Thoracic aorta (tissue), 2 donors: ENCODE results near the gene SLC26A6. TPM values are rescaled to one million over a fixed set of nuclear protein-coding genes. Genes with fewer than 3 reads are reported as not detected.

Source experiments
- ATAC-seq: fragments of 150-250 bp; one replicate; pipeline ENCODE4 v1.8.0; 2017; ENCODE audit warnings: low read depth; ENCODE audit not compliant: insufficient number of reproducible peaks, low FRiP score
- DNase-seq: peaks from one replicate; pipeline ENCODE4 v3.0.0-alpha.2; 2020; ENCODE audit warnings: low spot score
- H3K27ac ChIP-seq, 2 donors: fragments of 200-600 bp; sonication (generic); 1 replicate in 1 of 2; 2 replicates in 1 of 2; pipeline ENCODE4 v1.5.1; 2016; ENCODE audit warnings: mild to moderate bottlenecking in 2 of 2, moderate library complexity in 2 of 2
- H3K27me3 ChIP-seq: fragments of 200-600 bp; sonication (generic); replicated peaks from 2 replicates; pipeline ENCODE4 v1.6.0; 2016; ENCODE audit warnings: mild to moderate bottlenecking; ENCODE audit not compliant: insufficient read depth
- H3K36me3 ChIP-seq: fragments of 200-600 bp; sonication (generic); one replicate; pipeline ENCODE4 v1.5.1; 2016
- H3K4me1 ChIP-seq, 2 donors: fragments of 200-600 bp; sonication (generic); 1 replicate in 1 of 2; 2 replicates in 1 of 2; pipeline versions ENCODE4 v1.5.1 to v1.6.0; 2016; ENCODE audit warnings: low read depth in 2 of 2, mild to moderate bottlenecking in 1 of 2; ENCODE audit not compliant: control insufficient read depth in 1 of 2
- H3K4me3 ChIP-seq: fragments of 200-600 bp; sonication (generic); 2 replicates; pipeline ENCODE4 v1.5.1; 2016; ENCODE audit warnings: mild to moderate bottlenecking
- H3K9me3 ChIP-seq: fragments of 200-600 bp; sonication (generic); 2 replicates; pipeline ENCODE4 v1.5.1; 2016
- total RNA-seq, 2 donors: library from RNA; depleted of rRNA; stranded (reverse); fragments of >200 nt; gene quantifications; one replicate each; pipeline versions ENCODE4 v1.1.0 to v1.2.3, GENCODE V29; 2016
- TF ChIP-seq, protein P1 (sequence below): fragments of 200-600 bp; sonication (generic); IDR thresholded peaks from one replicate; pipeline ENCODE4 v1.5.1; 2019; ENCODE audit warnings: antibody characterized with exemption

Gene SLC26A6
- total RNA-seq, 2 donors from 2014 or later, result 93.9 to 102 TPM

DNA sequence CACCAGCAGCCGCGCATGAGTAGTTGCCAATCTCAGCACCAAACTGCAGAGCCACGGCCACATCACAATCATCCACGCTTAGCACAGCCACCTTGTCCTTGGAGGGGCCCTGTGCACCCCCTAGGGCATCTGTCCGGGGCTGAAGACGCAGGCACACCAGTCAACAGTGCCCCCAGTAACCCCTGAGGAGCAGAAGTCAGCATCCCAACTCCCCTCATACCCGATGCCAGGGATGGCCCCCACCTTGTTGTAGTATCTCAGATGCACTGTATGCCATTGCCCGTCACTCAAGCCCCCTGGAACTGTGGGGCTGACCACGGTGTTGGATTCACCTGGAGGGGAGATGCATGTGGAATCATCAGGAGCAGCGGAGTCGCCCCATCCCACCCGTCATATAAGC is 19.8 kb upstream of the SLC26A6 start:
- H3K9me3 ChIP-seq, result no peaks in the 10 kb centered on the region
- H3K27ac ChIP-seq, result peak overlapping the region; percentile 51 to 66
- H3K4me1 ChIP-seq, result peaks cover 5 to 10% of the 10 kb centered on the region in 2 donors
- DNase-seq, result no peak
- TF ChIP-seq, protein P1, sequence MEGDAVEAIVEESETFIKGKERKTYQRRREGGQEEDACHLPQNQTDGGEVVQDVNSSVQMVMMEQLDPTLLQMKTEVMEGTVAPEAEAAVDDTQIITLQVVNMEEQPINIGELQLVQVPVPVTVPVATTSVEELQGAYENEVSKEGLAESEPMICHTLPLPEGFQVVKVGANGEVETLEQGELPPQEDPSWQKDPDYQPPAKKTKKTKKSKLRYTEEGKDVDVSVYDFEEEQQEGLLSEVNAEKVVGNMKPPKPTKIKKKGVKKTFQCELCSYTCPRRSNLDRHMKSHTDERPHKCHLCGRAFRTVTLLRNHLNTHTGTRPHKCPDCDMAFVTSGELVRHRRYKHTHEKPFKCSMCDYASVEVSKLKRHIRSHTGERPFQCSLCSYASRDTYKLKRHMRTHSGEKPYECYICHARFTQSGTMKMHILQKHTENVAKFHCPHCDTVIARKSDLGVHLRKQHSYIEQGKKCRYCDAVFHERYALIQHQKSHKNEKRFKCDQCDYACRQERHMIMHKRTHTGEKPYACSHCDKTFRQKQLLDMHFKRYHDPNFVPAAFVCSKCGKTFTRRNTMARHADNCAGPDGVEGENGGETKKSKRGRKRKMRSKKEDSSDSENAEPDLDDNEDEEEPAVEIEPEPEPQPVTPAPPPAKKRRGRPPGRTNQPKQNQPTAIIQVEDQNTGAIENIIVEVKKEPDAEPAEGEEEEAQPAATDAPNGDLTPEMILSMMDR, result no peak
- H3K4me3 ChIP-seq, result peak overlapping the region; percentile 72
- no peaks in the 10 kb centered on the region for H3K36me3 ChIP-seq
- no peak for ATAC-seq
- H3K27me3 ChIP-seq, result no peaks in the 10 kb centered on the region

DNA sequence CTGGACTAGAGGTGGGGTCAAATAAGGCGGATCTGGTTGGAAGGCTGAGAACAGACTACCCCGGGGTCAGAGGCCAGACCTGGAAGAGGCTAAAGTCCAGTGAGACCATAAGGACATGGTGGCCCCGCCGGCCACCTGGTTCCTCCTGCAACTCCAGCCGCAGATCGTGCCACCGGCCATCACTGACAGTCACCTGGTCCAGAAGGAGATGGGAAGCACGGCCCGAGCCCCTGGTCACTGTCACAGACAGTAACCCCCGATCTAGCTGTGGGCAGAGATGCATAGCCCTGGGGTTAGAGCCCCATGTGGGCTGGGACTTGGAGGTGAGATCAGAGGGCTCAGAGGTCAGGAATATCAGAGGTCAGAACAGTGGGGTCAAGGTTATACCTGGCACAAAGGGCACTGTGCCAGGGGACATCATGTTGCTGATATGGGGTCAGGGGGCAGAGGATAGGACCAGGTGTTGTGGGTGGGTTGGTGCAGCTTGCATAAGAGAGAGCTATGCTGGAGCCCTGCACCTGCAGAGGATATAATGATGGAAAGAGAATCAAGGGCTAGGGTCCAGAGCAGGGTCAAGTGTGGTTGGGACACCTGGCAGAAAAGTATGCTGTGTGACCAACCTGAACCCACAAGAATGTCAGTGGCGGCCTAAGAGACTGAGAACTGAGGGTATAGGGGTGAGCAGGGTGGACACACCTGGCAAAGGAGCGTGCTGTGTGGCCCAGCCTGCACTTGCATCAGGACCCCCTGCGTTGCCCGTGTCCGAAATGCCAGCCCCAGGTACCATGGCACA is 17.9 kb upstream of the SLC26A6 start:
- no peaks in the 10 kb centered on the region for H3K9me3 ChIP-seq
- no peak for ATAC-seq
- no peak overlapping the region for H3K4me3 ChIP-seq
- H3K27me3 ChIP-seq, result no peaks in the 10 kb centered on the region
- H3K27ac ChIP-seq, result no peak overlapping the region
- peaks cover 5 to 10% of the 10 kb centered on the region in 2 donors for H3K4me1 ChIP-seq
- no peak for DNase-seq
- H3K36me3 ChIP-seq, result no peaks in the 10 kb centered on the region
- TF ChIP-seq, protein P1, result no peak

DNA sequence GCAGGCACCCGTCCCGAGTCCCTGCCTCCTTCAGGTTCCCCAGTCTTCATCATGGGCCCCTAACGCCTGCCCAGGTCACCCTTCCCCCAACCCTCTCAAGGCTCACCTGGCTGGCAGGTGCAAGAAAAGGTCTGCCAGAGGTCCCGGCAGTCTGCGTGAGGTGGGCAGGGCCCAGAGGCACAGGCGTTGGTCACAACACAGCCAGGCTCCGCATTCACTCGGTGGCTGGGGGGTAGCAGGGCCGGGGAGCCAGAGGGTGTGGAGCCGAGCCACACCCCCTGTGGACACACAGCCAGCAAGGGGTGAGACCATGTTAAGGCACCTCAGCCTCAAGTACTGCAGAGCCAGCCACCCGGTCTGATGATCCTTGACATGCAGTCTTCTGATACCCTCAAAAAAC is 16.5 kb upstream of the SLC26A6 start:
- Histone ChIP-seq H3K27ac (no peak overlapping the region), H3K9me3 (no peaks in the 10 kb centered on the region), H3K4me3 (no peak overlapping the region), H3K36me3 (no peaks in the 10 kb centered on the region), H3K27me3 (no peaks in the 10 kb centered on the region), H3K4me1 (peaks cover 5 to 9% of the 10 kb centered on the region in 2 donors)
- DNase-seq (no peak), ATAC-seq (no peak)
- TF ChIP-seq, protein P1, result no peak

DNA sequence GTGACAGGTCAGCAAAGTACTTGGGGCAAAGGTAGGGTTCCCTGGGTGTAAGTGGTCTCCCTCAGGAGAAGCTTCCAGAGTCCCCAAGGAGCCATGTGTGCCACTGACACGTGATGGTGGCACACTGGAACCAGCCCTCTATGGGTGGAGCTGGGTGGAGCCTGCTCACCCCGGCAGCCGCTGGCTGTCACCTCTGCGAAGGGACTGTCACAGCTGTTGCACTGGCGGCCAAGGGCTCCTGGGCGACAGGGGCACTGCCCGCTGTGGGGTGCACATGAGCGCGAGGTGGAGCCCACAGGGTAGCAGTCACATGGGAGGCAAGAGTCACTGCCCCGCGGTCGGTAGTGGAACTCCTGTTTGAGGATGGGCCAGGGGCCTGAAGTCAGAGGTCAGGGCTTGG is 15.5 kb upstream of the SLC26A6 start:
- Histone ChIP-seq H3K27ac (no peak overlapping the region), H3K9me3 (no peaks in the 10 kb centered on the region), H3K4me3 (no peak overlapping the region), H3K36me3 (no peaks in the 10 kb centered on the region), H3K27me3 (no peaks in the 10 kb centered on the region), H3K4me1 (peaks cover 4 to 6% of the 10 kb centered on the region in 2 donors)
- ATAC-seq (no peak), DNase-seq (no peak)
- TF ChIP-seq, protein P1, result no peak

DNA sequence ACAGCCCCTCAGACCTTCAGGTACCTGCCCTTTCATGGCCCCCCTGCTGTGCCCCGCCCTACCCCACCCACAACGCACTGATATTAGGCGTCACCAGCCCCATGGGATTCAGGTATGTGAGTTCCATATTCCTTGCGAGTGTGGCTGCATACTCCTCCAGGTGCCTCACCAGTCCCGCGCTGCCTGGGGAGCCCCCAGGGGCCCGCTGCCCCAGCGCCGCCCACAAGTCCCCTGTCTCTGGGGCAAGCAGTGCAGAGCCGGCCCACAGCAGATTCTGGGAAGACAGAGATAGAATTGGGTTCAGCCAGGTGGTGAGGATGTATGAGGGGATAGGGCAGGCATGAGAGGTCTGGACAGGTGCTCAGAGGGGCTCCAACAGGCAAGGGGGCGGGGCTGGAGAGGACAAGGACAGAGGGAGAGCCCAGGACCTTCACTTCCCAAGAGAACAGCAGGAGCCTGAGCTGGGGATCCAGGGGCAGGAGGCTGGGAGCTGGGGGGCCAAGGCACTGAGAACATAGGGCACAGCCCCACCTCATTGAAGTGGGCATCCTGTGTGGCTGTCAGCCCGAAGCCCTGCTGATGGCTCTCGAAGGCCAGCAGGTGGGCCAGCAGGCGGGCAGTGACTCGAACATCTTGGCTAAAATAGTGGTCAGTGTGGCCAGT is 13.1 kb upstream of the SLC26A6 start:
- H3K27ac ChIP-seq, result no peak overlapping the region
- DNase-seq, result no peak
- H3K27me3 ChIP-seq, result no peaks in the 10 kb centered on the region
- H3K36me3 ChIP-seq, result no peaks in the 10 kb centered on the region
- no peak for ATAC-seq
- no peaks in the 10 kb centered on the region for H3K9me3 ChIP-seq
- no peaks in the 10 kb centered on the region for H3K4me1 ChIP-seq
- H3K4me3 ChIP-seq, result no peak overlapping the region
- TF ChIP-seq, protein P1, result no peak
